Measurements from ENCODE around the gene VWA1. TPM values are rescaled to one million over a fixed set of nuclear protein-coding genes. Genes with fewer than 3 reads are reported as not detected.

Gene VWA1
- total and polyA plus RNA-seq, 4 donors, result 18.3 to 81.3 (median 32.2) TPM

DNA sequence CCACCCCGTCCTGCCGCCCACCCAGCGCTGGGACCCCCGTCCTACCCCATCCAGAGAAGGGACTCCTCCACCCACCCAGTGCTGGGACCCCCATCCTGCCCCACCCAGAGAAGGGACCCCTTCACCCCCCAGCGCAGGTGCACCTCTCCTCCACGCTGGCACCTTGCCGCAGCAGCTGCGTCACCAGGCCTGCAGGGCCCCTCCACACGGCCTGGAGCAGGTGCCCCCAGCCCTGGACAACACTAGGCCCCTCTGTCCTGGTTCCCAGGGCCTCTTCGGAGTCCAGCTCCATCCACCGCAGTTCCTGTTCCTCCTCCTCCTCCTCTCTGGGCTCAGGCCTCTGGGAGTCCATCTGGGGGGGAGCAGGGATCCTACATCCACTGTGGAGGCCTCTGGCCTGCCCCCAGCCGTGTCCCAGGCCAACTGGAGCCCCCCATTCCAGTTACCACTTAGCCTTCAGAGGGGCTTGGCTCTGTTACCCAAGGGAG, 14.8 kb upstream of the VWA1 start:
- WGBS, result 81% methylated on average over 12 of the region's 12 CpGs
- no peak overlapping the region for H3K27ac ChIP-seq (ENCODE audit: low read depth in 1 of 2, low read length in 2 of 2)
- TF ChIP-seq YY1 (IDR thresholded peaks at IDR 0.05), result no peak
- TF ChIP-seq, protein P1, sequence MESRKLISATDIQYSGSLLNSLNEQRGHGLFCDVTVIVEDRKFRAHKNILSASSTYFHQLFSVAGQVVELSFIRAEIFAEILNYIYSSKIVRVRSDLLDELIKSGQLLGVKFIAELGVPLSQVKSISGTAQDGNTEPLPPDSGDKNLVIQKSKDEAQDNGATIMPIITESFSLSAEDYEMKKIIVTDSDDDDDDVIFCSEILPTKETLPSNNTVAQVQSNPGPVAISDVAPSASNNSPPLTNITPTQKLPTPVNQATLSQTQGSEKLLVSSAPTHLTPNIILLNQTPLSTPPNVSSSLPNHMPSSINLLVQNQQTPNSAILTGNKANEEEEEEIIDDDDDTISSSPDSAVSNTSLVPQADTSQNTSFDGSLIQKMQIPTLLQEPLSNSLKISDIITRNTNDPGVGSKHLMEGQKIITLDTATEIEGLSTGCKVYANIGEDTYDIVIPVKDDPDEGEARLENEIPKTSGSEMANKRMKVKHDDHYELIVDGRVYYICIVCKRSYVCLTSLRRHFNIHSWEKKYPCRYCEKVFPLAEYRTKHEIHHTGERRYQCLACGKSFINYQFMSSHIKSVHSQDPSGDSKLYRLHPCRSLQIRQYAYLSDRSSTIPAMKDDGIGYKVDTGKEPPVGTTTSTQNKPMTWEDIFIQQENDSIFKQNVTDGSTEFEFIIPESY (IDR thresholded peaks at IDR 0.05), result no peak
- TF ChIP-seq FOXA2 (IDR thresholded peaks at IDR 0.05), result no peak
- H3K36me3 ChIP-seq (ENCODE audit: control insufficient read depth in 4 of 4, insufficient read depth in 3 of 4, low read depth in 1 of 4, low read length in 3 of 4), result no peaks in the 10 kb centered on the region
- H3K9me3 ChIP-seq (ENCODE audit: control insufficient read depth in 4 of 4, low read length in 3 of 4), result no peaks in the 10 kb centered on the region
- no peak overlapping the region for H3K9ac ChIP-seq (ENCODE audit: low read depth in 1 of 2, low read length in 2 of 2)
- H3K4me3 ChIP-seq (ENCODE audit: low read depth in 1 of 3, low read length in 3 of 3), result peak overlapping the region in 1 of 3 donors; percentile 49
- no peaks in the 10 kb centered on the region for H3K27me3 ChIP-seq (ENCODE audit: control insufficient read depth in 4 of 4, insufficient read depth in 4 of 4, low read length in 3 of 4)
- no peak for DNase-seq (ENCODE audit: low spot score)
- H3K4me1 ChIP-seq (ENCODE audit: control insufficient read depth in 4 of 4, insufficient read depth in 4 of 4, low read length in 3 of 4), result peaks cover 0 to 8% (median 3%) of the 10 kb centered on the region in 4 donors

DNA sequence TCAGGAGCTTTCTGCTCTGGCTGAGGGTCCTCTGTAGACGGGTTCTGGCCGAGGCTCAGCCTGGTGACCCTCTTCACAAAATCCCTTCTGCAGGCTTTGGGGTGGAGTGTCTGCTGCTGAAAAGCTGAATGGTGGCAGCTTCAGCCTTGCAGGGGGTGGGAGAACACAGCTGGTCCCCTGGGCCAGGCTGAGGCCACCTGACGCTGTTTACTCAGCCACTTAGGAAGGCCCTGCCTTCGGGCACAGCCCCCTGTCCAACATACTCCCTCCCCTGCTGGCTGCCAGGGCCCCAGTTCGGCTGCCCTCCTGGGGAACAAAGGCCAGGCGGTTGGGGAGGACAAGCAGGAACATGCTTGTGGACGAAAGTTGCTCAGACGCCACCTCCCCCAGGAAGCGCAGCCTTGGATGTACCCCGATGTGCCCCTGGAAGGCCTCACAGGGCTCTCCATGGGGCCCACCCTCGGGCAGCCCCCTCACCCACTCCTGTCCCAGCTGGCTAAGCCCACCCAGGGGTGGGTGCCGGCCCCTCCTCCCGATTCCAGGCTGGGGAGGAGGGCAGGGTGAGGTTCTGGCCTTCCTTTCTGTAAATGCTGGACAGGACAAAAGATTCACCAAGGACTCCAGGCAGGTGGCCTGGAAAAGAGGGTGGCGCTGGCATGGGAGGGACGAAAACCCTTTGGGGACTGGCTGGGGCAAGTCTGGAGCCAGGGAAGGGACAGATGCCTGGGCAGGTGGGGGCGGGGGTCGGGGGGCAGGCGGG, 14.2 kb upstream of the VWA1 start, which contains the start of gene ANKRD65:
Gene ANKRD65 (minus strand): TSS at position 130 of the 760 bp plus-strand sequence. CDS start 271 bp downstream, outside the sequence.
- WGBS, result 89% methylated on average over 18 of the region's 18 CpGs
- H3K27me3 ChIP-seq (ENCODE audit: control insufficient read depth in 4 of 4, insufficient read depth in 4 of 4, low read length in 3 of 4), result no peaks in the 10 kb centered on the region
- TF ChIP-seq, protein P2, sequence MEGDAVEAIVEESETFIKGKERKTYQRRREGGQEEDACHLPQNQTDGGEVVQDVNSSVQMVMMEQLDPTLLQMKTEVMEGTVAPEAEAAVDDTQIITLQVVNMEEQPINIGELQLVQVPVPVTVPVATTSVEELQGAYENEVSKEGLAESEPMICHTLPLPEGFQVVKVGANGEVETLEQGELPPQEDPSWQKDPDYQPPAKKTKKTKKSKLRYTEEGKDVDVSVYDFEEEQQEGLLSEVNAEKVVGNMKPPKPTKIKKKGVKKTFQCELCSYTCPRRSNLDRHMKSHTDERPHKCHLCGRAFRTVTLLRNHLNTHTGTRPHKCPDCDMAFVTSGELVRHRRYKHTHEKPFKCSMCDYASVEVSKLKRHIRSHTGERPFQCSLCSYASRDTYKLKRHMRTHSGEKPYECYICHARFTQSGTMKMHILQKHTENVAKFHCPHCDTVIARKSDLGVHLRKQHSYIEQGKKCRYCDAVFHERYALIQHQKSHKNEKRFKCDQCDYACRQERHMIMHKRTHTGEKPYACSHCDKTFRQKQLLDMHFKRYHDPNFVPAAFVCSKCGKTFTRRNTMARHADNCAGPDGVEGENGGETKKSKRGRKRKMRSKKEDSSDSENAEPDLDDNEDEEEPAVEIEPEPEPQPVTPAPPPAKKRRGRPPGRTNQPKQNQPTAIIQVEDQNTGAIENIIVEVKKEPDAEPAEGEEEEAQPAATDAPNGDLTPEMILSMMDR (IDR thresholded peaks at IDR 0.05; ENCODE audit: low read depth, low read length, missing input control), result no peak
- no peak for TF ChIP-seq RXRA (IDR thresholded peaks at IDR 0.05)
- no peak for TF ChIP-seq RAD21 (IDR thresholded peaks at IDR 0.05)
- TF ChIP-seq GABPA (IDR thresholded peaks at IDR 0.05 in 1 of 2, conservative IDR thresholded peaks at IDR 0.05 in 1 of 2), result no peak
- TF ChIP-seq SP1 (IDR thresholded peaks at IDR 0.05), result no peak
- no peak for TF ChIP-seq EGR1 (IDR thresholded peaks at IDR 0.05; ENCODE audit: low read depth in 2 of 2)
- TF ChIP-seq TAF1 (conservative IDR thresholded peaks at IDR 0.05), result no peak
- TF ChIP-seq HNF4G (IDR thresholded peaks at IDR 0.05), result no peak
- TF ChIP-seq, protein P3, sequence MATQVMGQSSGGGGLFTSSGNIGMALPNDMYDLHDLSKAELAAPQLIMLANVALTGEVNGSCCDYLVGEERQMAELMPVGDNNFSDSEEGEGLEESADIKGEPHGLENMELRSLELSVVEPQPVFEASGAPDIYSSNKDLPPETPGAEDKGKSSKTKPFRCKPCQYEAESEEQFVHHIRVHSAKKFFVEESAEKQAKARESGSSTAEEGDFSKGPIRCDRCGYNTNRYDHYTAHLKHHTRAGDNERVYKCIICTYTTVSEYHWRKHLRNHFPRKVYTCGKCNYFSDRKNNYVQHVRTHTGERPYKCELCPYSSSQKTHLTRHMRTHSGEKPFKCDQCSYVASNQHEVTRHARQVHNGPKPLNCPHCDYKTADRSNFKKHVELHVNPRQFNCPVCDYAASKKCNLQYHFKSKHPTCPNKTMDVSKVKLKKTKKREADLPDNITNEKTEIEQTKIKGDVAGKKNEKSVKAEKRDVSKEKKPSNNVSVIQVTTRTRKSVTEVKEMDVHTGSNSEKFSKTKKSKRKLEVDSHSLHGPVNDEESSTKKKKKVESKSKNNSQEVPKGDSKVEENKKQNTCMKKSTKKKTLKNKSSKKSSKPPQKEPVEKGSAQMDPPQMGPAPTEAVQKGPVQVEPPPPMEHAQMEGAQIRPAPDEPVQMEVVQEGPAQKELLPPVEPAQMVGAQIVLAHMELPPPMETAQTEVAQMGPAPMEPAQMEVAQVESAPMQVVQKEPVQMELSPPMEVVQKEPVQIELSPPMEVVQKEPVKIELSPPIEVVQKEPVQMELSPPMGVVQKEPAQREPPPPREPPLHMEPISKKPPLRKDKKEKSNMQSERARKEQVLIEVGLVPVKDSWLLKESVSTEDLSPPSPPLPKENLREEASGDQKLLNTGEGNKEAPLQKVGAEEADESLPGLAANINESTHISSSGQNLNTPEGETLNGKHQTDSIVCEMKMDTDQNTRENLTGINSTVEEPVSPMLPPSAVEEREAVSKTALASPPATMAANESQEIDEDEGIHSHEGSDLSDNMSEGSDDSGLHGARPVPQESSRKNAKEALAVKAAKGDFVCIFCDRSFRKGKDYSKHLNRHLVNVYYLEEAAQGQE (IDR thresholded peaks at IDR 0.05), result no peak
- TF ChIP-seq, protein P4, sequence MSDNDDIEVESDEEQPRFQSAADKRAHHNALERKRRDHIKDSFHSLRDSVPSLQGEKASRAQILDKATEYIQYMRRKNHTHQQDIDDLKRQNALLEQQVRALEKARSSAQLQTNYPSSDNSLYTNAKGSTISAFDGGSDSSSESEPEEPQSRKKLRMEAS (IDR thresholded peaks at IDR 0.05), result no peak
- no peak for TF ChIP-seq NR2F2 (IDR thresholded peaks at IDR 0.05)
- H3K27ac ChIP-seq (ENCODE audit: low read depth in 1 of 2, low read length in 2 of 2), result no peak within 1 kb of the TSS
- H3K4me3 ChIP-seq (ENCODE audit: low read depth in 1 of 3, low read length in 3 of 3), result peak within 1 kb of the TSS in 1 of 3 donors; percentile 49
- no peak for DNase-seq (ENCODE audit: low spot score)
- no peaks in the 10 kb centered on the region for H3K9me3 ChIP-seq (ENCODE audit: control insufficient read depth in 4 of 4, low read length in 3 of 4)
- peaks cover 0 to 8% (median 3%) of the 10 kb centered on the region in 4 donors for H3K4me1 ChIP-seq (ENCODE audit: control insufficient read depth in 4 of 4, insufficient read depth in 4 of 4, low read length in 3 of 4)
- no peak within 1 kb of the TSS for H3K9ac ChIP-seq (ENCODE audit: low read depth in 1 of 2, low read length in 2 of 2)
- no peaks in the 10 kb centered on the region for H3K36me3 ChIP-seq (ENCODE audit: control insufficient read depth in 4 of 4, insufficient read depth in 3 of 4, low read depth in 1 of 4, low read length in 3 of 4)

All from liver (tissue), 9 donors.